ENCODE results near the gene TCTN1.
"Not testable (repeated sequence)": the region's sequence is repeated elsewhere in the genome, so short reads cannot be mapped to it uniquely, and the experiment has no call there.

Gene TCTN1

GRCh38 chr12:110613771-110614684 is at the start of gene TCTN1:
TSS of gene TCTN1 (plus strand) at chr12:110614129. CDS start at chr12:110614183, 54 bp downstream.
- peak; percentile 94 to 97 for DNase-seq (ENCODE audit: low read depth in 2 of 2)

DNA sequence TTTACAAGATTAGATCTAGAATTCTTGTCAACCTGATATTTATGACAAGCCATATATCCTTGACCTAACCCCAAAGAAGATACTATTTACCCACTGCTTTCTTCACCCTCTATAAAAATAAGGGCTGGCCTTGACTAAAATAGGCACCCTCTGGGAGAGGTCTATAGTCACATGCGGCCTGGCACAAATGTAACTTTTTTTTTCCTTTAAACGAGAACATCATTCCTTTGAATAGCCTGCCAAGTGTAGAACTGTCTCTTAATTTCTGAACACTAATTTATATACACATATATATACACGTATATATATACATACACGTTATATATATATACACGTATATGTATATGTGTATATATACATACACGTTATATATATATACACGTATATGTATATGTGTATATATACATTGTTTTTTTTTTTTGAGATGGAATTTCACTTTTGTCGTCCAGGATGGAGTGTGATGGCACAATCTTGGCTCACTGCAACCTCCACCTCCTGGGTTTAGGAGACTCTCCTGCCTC is 49.4 kb upstream of the TCTN1 start:
- no peak for DNase-seq (ENCODE audit: low read depth in 2 of 2)

GRCh38 chr12:110565894-110566871 is 47.7 kb upstream of the TCTN1 start:
- no peak for DNase-seq (ENCODE audit: low read depth in 2 of 2)

DNA sequence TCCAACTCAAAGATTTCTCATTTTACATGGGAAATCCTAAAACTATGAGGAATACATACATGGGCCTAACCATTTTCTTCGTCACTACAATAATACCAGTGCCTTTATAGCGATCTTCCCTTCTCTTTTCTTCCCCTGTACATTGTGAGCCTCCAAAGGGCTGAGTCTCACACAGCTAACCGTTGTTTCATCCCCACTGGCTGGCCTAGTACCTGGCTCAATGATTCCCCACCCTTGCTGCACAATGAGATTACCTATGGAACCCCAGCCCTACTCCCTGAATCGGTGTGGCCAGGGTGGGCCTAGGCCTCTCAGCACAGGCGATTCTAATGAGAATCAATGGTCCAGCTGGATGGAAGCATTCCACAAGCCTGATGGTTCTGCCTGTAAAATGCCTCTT is 46.9 kb upstream of the TCTN1 start:
- DNase-seq (ENCODE audit: low read depth in 2 of 2): no peak

GRCh38 chr12:110568752-110569151 is 45.2 kb upstream of the TCTN1 start:
- DNase-seq (ENCODE audit: low read depth in 2 of 2): no peak

DNA sequence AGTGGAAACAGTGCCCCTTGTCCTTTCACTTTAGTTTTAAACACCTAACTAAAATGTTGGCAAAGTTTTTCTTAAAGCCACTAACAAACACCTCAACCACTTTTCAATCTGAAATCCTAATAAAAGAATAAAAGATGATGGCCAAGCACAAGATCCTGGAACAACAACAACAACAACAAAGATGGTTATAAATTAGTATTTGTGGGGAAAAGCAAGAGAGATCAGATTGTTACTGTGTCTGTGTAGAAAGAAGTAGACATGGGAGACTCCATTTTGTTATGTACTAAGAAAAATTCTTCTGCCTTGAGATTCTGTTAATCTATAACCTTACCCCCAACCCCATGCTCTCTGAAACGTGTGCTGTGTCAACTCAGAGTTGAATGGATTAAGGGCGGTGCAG is 44.1 kb upstream of the TCTN1 start:
- DNase-seq (ENCODE audit: low read depth in 2 of 2): not testable (repeated sequence)

- DNase-seq (ENCODE audit: low read depth in 2 of 2): not testable (repeated sequence)
These were observed 43.1 kb upstream of the TCTN1 start for GRCh38 chr12:110570798-110571197.

DNA sequence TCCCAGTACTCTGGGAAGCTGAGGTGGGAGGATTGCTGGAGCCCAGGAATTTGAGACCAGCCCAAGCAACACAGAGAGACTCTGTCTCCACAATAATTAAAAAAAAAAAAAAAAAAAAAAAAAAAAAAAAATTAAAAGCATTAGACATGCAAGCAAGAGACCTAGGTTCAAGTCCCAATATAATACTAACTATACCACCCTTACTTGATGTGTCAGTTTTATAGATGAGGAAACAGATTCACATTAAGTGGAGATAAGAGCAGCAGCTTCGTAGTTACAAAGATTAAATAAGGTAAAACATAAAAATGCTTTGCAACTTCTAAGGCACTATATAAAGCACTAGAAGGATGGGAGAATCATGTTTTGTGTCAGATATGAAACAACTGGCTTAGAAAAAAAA is 39.9 kb upstream of the TCTN1 start:
- no peak for DNase-seq (ENCODE audit: low read depth in 2 of 2)

DNA sequence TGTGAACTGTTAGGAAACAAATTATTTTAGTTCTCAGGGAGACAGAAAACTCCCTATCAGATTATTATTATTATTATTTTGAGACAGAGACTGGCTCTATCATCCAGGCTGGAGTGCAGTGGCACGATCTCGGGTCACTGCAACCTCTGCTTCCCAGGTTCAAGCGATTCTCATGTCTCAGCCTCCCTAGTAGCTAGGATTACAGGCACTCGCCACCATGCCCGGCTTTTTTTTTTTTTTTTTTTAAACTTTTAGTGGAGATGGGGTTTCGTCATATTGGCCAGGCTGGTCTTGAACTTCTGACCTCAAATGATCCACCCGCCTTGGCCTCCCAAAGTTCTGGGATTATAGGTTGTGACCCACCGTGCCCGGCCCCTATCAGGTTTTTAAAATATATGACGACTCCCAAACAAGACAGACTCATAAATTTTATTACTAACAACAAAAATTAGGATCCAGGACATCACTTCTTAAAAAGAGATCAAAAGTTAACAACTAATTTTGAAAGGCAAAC is 39.2 kb upstream of the TCTN1 start:
- DNase-seq (ENCODE audit: low read depth in 2 of 2): not testable (repeated sequence)

GRCh38 chr12:110575326-110575725 is 38.6 kb upstream of the TCTN1 start:
- DNase-seq (ENCODE audit: low read depth in 2 of 2): no peak

DNA sequence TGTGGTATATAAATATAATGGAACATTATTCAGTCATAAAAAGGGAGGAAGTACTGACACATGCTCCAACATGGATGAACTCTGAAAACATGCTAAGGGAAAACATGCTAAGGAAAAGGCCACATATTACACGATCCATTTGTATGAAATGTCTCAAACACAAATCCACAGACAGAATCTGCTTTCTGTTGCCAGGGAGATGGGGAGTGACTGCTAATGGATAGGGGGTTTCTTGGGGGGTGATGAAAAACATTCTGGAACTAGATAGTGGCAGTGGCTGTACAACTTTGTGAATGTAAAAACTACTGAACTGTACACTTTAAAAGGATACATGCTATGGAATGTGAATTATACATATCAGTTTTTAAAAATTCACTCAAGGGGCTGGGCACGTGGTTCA is 37.4 kb upstream of the TCTN1 start:
- no peak for DNase-seq (ENCODE audit: low read depth in 2 of 2)

DNA sequence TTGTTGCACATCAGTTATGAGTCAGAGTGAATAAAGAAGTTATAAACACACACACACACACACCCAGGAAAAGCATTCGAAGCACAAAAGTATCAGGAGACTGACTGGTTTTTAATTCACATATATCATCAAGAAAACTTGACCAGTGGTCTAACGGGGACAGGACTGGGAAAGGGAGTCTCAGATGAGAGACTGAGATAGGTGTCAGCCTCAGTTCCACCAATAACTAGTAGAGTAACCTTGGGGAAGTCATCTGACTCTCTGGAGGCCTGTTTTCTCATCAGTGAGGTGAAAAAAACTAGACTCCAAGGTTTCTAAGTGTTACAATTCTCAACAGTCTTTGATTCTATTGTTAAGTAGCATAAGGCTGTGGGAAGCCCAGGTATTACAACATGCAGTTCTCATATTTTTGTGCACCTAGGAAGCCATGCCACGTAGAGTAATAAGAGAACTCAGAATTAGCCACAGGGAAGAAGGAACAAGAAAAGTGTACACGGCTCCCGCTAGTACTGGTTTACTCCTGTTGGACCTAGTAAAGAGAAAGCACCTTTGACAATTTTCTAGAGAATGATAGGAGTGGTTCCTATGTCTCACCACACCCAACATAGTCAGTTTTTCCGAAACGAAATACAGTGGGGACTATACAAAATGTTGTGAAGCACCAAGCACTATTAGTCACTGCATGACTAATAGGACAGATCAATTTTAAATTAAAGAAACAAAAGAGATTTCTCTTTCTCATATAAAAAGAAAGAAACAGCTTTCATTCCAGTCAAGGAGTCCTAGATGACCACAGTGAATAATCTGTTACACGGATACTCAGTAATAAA is 35.9 kb upstream of the TCTN1 start:
- DNase-seq (ENCODE audit: low read depth in 2 of 2): no peak

- peak in 1 of 2 donors; percentile 29 for DNase-seq (ENCODE audit: low read depth in 2 of 2)
These were observed 35.0 kb upstream of the TCTN1 start for GRCh38 chr12:110578694-110579534.

GRCh38 chr12:110579535-110580253 is 34.2 kb upstream of the TCTN1 start:
- no peak for DNase-seq (ENCODE audit: low read depth in 2 of 2)

GRCh38 chr12:110581931-110582275 is 32.0 kb upstream of the TCTN1 start:
- DNase-seq (ENCODE audit: low read depth in 2 of 2): no peak

DNA sequence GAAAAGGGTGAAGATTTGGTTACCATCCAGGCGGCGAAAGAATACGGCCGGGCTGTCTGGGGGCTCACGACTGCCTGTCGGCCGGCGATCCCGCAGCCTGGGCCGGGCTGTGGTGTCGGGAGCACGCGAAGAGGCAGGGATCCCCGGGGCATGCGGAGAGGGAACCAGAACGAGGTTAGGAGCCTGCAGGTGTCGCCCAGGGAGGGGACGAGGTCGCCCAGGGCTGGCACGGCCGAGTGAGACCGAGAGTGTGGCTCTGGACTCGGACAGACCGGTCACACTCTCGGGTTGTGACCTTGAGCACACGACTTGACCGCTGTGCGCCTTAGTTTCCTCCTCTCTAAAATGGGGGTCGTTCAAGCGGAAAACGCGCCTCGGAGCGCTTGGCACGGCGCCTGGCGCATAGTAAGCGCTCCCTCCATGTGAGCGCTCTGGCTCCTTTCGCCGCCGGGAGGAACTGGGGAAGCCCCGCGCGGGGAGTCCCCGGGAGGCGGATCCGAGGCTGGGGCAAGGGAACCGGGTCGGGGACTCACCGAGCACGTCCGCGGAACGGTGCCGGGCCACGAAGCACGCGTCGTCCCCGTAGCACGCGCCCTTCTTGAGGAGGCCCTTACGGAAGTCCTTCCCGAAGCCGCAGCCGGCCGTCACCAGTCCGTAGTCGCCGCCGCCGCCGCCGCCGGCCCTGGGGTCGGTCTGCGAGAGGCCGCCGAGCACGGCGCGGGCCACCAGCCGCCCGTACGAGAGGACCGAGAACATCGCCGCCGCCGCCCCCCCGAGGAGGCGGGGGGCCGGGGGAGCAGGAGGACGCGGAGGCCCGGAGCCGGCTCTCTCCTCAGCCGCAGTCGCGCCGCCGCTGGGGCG is 31.4 kb upstream of the TCTN1 start:
- peak; percentile 52 to 59 for DNase-seq (ENCODE audit: low read depth in 2 of 2)

DNA sequence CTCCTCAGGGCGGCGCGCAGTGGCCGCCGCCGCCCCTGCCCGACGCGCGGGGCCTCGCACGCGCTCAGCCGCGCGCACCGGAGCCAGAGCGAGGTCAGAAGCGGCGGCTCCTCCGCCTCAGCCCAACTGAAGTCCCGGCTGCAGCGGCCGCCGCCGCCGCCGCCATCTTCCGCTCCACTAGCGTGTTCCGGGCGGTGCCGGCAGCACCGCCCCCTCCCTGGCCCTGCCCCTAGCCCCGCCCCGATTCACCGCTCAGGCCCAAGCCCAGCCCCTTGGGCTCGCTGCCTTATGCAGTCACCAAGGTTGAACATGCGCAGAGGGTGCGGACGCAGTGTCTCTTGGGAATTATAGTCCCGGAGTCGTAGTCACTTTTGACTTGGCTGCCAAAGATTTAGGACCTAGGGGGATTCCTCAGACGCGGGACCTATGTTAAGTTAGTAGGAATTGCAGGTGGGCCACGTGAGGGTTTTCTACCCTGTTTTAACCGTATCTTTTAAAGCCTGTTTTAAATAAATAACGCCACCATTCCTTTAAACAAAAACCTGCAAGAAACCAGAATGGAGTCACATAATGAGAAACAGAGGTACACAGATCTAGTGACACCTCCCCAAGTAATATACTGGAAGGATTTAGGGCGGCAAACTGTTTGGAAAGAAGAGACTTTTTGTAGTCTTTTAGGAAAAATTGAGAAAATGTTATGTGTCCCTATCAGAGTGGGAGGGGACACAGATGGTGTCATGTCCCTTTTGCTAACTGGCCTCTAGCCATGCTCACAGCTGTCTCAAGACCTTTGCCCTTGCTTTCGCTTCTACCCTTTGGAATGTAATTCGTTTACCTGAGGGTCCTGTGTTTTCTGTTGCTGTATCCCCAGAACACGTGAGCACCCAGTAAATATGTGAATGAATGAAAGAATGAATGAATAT is 30.5 kb upstream of the TCTN1 start, which contains the start of gene PPTC7:
PPTC7 (minus strand) TSS at position 182 of the 923 bp plus-strand sequence. CDS start 287 bp downstream, outside the sequence.
- DNase-seq (ENCODE audit: low read depth in 2 of 2): peak; percentile 94 to 98

Measured in stimulated activated CD4-positive, alpha-beta T cell treated with anti-CD3 and anti-CD28 coated beads, Interleukin-15, amount 100 ng/mL, for 48 hours (primary cell).